ENCODE results near the gene ARHGEF2.

GRCh38 chr1:155957411-155957915 is 20.9 kb downstream of the ARHGEF2 start:
- no peak for TF ChIP-seq KLF15 (CRISPR knock-in tag; IDR thresholded peaks at IDR 0.05; ENCODE audit: borderline replicate concordance)
- no peak for TF ChIP-seq NFE2 (CRISPR knock-in tag; IDR thresholded peaks at IDR 0.05)
- TF ChIP-seq JARID2 (CRISPR knock-in tag; IDR thresholded peaks at IDR 0.05; ENCODE audit: insufficient replicate concordance), result no peak
- TF ChIP-seq HMGXB4 (CRISPR knock-in tag; IDR thresholded peaks at IDR 0.05; ENCODE audit: borderline replicate concordance in 1 of 2, low read depth in 1 of 2), result no peak
- no peak for TF ChIP-seq SIN3A (IDR thresholded peaks at IDR 0.05; ENCODE audit: borderline replicate concordance, low read depth, low read length)
- no peak for TF ChIP-seq ZBTB8A (CRISPR knock-in tag; IDR thresholded peaks at IDR 0.05; ENCODE audit: borderline replicate concordance, low read depth)
- TF ChIP-seq U2AF1 (optimal IDR thresholded peaks at IDR 0.05; ENCODE audit: low read depth, low read length), result no peak

All from HepG2 (cell line).